ENCODE results near the gene LPCAT1. TPM values are rescaled to one million over a fixed set of nuclear protein-coding genes. Genes with fewer than 3 reads are reported as not detected.

LPCAT1 gene
- total and polyA plus RNA-seq, 2 of the 13 experiments (the other 11 are each of a cell fraction or from before 2014, with no cell fraction given) = 29.8 to 90.6 TPM

DNA sequence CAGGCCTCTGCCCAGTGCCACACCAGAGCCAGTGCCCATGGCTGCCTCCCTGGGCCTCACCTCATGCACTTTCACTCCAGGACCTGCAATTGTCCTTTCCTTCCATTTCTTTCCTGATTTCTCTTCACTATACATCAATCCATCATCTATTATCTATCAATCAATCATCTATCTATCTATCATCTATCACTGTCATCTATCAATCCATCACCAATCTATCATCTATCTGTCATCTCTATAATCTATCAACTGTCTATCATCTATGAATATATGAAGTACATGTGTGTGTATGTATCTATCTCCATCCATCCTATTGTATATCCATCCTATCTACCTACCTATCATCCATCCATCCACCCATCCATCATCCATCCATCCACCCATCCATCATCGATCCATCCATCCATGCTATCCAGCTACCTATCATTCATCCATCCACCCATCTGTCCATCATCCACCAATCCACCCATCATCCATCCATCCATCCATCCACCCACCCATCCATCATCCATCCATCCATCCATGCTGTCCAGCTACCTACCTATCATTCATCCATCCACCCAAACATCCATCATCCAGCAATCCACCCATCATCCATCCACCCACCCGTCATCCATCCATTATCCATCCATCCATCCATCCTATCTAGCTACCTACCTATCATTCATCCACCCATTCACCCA, 105.4 kb downstream of the LPCAT1 start:
- no peak overlapping the region for H3K27ac ChIP-seq (ENCODE audit: extremely low read length, insufficient read depth, low read length)
- H2AFZ ChIP-seq (ENCODE audit: low read length) = no peak overlapping the region
- BruUV-seq (replicated peaks) = no TSS peak
- intact Hi-C loops (cut with micrococcal nuclease; ENCODE audit: unreplicated experiment) = no loop called here
- H3K79me2 ChIP-seq (ENCODE audit: insufficient read depth, low read length) = no peaks in the 10 kb centered on the region
- no peaks in the 10 kb centered on the region for H3K36me3 ChIP-seq (replicated peaks in 1 of 2; ENCODE audit: control insufficient read depth in 1 of 2, insufficient read depth in 2 of 2, low read length in 2 of 2)
- H4K20me1 ChIP-seq (ENCODE audit: insufficient read depth, low read length) = 0 out of 2 replicates have a peak, but pooled peaks cover 2% of the 10 kb centered on the region
- no peak overlapping the region for H3K4me3 ChIP-seq (replicated peaks in 1 of 3; ENCODE audit: insufficient read depth in 1 of 3, low read depth in 2 of 3, low read length in 3 of 3)
- FAIRE-seq (no peak), ATAC-seq (no peak), DNase-seq (ENCODE audit: low spot score) (no peak)
- H3K4me1 ChIP-seq (ENCODE audit: insufficient read depth, low read length) = no peaks in the 10 kb centered on the region
- in situ Hi-C loops (cut with HindIII; ENCODE audit: extremely low pct_ligation_motif_present, low pct_unique_long_range_greater_than_20kb) = no loop called here
- POLR2A ChIA-PET = no interaction called here
- 0% methylated on average over 2 of the region's 2 CpGs for WGBS (ENCODE audit: low lambda C conversion rate)
- TF ChIP-seq ZSCAN29 (CRISPR knock-in tag; conservative IDR thresholded peaks at IDR 0.05) = no peak
- TF ChIP-seq, protein P1, sequence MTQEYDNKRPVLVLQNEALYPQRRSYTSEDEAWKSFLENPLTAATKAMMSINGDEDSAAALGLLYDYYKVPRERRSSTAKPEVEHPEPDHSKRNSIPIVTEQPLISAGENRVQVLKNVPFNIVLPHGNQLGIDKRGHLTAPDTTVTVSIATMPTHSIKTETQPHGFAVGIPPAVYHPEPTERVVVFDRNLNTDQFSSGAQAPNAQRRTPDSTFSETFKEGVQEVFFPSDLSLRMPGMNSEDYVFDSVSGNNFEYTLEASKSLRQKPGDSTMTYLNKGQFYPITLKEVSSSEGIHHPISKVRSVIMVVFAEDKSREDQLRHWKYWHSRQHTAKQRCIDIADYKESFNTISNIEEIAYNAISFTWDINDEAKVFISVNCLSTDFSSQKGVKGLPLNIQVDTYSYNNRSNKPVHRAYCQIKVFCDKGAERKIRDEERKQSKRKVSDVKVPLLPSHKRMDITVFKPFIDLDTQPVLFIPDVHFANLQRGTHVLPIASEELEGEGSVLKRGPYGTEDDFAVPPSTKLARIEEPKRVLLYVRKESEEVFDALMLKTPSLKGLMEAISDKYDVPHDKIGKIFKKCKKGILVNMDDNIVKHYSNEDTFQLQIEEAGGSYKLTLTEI (CRISPR knock-in tag; conservative IDR thresholded peaks at IDR 0.05) = no peak
- TF ChIP-seq ZNF225 (CRISPR knock-in tag; IDR thresholded peaks at IDR 0.05) = no peak
- TF ChIP-seq, protein P2, sequence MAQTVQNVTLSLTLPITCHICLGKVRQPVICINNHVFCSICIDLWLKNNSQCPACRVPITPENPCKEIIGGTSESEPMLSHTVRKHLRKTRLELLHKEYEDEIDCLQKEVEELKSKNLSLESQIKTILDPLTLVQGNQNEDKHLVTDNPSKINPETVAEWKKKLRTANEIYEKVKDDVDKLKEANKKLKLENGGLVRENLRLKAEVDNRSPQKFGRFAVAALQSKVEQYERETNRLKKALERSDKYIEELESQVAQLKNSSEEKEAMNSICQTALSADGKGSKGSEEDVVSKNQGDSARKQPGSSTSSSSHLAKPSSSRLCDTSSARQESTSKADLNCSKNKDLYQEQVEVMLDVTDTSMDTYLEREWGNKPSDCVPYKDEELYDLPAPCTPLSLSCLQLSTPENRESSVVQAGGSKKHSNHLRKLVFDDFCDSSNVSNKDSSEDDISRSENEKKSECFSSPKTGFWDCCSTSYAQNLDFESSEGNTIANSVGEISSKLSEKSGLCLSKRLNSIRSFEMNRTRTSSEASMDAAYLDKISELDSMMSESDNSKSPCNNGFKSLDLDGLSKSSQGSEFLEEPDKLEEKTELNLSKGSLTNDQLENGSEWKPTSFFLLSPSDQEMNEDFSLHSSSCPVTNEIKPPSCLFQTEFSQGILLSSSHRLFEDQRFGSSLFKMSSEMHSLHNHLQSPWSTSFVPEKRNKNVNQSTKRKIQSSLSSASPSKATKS (CRISPR knock-in tag; IDR thresholded peaks at IDR 0.05) = no peak
- no peak for TF ChIP-seq ZFX (CRISPR knock-in tag; IDR thresholded peaks at IDR 0.05; ENCODE audit: low read depth)
- no peak for TF ChIP-seq ZNF337 (CRISPR knock-in tag; IDR thresholded peaks at IDR 0.05; ENCODE audit: borderline replicate concordance, low read depth)
- TF ChIP-seq ZNF883 (CRISPR knock-in tag; IDR thresholded peaks at IDR 0.05; ENCODE audit: not compliant biosample characterization) = no peak
- TF ChIP-seq POLR2G (IDR thresholded peaks at IDR 0.05; ENCODE audit: low read depth, low read length) = no peak
- TF ChIP-seq MZF1 (CRISPR knock-in tag; IDR thresholded peaks at IDR 0.05; ENCODE audit: borderline replicate concordance) = no peak
- TF ChIP-seq, protein P3, sequence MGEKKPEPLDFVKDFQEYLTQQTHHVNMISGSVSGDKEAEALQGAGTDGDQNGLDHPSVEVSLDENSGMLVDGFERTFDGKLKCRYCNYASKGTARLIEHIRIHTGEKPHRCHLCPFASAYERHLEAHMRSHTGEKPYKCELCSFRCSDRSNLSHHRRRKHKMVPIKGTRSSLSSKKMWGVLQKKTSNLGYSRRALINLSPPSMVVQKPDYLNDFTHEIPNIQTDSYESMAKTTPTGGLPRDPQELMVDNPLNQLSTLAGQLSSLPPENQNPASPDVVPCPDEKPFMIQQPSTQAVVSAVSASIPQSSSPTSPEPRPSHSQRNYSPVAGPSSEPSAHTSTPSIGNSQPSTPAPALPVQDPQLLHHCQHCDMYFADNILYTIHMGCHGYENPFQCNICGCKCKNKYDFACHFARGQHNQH (CRISPR knock-in tag; IDR thresholded peaks at IDR 0.05) = no peak
- TF ChIP-seq ZNF343 (CRISPR knock-in tag; IDR thresholded peaks at IDR 0.05) = no peak
- no peak for TF ChIP-seq ZFP36L2 (CRISPR knock-in tag; IDR thresholded peaks at IDR 0.05)
- TF ChIP-seq, protein P4, sequence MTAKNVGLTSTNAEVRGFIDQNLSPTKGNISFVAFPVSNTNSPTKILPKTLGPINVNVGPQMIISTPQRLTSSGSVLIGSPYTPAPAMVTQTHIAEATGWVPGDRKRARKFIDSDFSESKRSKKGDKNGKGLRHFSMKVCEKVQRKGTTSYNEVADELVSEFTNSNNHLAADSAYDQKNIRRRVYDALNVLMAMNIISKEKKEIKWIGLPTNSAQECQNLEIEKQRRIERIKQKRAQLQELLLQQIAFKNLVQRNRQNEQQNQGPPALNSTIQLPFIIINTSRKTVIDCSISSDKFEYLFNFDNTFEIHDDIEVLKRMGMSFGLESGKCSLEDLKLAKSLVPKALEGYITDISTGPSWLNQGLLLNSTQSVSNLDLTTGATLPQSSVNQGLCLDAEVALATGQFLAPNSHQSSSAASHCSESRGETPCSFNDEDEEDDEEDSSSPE (CRISPR knock-in tag; IDR thresholded peaks at IDR 0.05) = no peak
- TF ChIP-seq CEBPG (CRISPR knock-in tag; IDR thresholded peaks at IDR 0.05) = no peak
- no peak for TF ChIP-seq MAFK (conservative IDR thresholded peaks at IDR 0.05 in 1 of 2, IDR thresholded peaks at IDR 0.05 in 1 of 2; ENCODE audit: low read length in 2 of 2)
- no peak for TF ChIP-seq ZNF563 (CRISPR knock-in tag; IDR thresholded peaks at IDR 0.05)
- TF ChIP-seq ZNF724P (CRISPR knock-in tag; IDR thresholded peaks at IDR 0.05; ENCODE audit: borderline replicate concordance) = no peak
- TF ChIP-seq ZNF441 (CRISPR knock-in tag; IDR thresholded peaks at IDR 0.05; ENCODE audit: borderline replicate concordance) = no peak
- H3K27me3 ChIP-seq (ENCODE audit: control insufficient read depth in 1 of 2, insufficient read depth in 2 of 2, low read length in 2 of 2) = peaks cover 17 to 29% of the 10 kb centered on the region in 2 experiments; a peak in 3 of 5 replicates
- CTCF ChIA-PET (ENCODE audit: low intra/inter-chr PET ratio, low total read pairs) = no interaction called here
- no peak overlapping the region for H3K9ac ChIP-seq (ENCODE audit: insufficient read depth, low read depth, low read length)
- no peaks in the 10 kb centered on the region for H3K9me3 ChIP-seq (ENCODE audit: low read length)
- no peak overlapping the region for H3K4me2 ChIP-seq (ENCODE audit: low read depth, low read length)

Measured in HepG2 (cell line).